ENCODE results near the gene EOMES.
"Not testable (repeated sequence)": the region's sequence is repeated elsewhere in the genome, so short reads cannot be mapped to it uniquely, and the experiment has no call there.

Gene EOMES

GRCh38 chr3:27721717-27722564 is at the start of gene EOMES:
Gene EOMES, minus strand, starts transcription at chr3:27722323. Its CDS starts 29 bp downstream, at chr3:27722294.
- DNase-seq: peak; percentile 67

GRCh38 chr3:27770384-27770783 is 48.3 kb upstream of the EOMES start:
- DNase-seq: not testable (repeated sequence)

GRCh38 chr3:27767000-27767399 is 44.9 kb upstream of the EOMES start:
- no peak for DNase-seq

GRCh38 chr3:27758083-27758482 is 36.0 kb upstream of the EOMES start:
- no peak for DNase-seq

GRCh38 chr3:27756877-27757276 is 34.8 kb upstream of the EOMES start:
- DNase-seq: no peak

GRCh38 chr3:27752926-27753325 is 30.8 kb upstream of the EOMES start:
- DNase-seq: no peak

GRCh38 chr3:27749643-27750042 is 27.5 kb upstream of the EOMES start:
- no peak for DNase-seq

GRCh38 chr3:27746838-27747237 is 24.7 kb upstream of the EOMES start:
- DNase-seq: no peak

- DNase-seq: no peak
Observed at GRCh38 chr3:27740854-27741253, 18.7 kb upstream of the EOMES start.

GRCh38 chr3:27737091-27737490 is 15.0 kb upstream of the EOMES start:
- no peak for DNase-seq

GRCh38 chr3:27730774-27731659 is 8.9 kb upstream of the EOMES start:
- DNase-seq: no peak

- DNase-seq: no peak
Observed at GRCh38 chr3:27729748-27730611, 7.9 kb upstream of the EOMES start.

GRCh38 chr3:27729325-27729724 is 7.2 kb upstream of the EOMES start:
- no peak for DNase-seq

GRCh38 chr3:27728195-27729087 is 6.3 kb upstream of the EOMES start:
- no peak for DNase-seq

- DNase-seq: no peak
Observed at GRCh38 chr3:27726240-27726639, 4.1 kb upstream of the EOMES start.

GRCh38 chr3:27724459-27725197 is 2.5 kb upstream of the EOMES start:
- DNase-seq: no peak

GRCh38 chr3:27723815-27724458 is 1.8 kb upstream of the EOMES start:
- no peak for DNase-seq

GRCh38 chr3:27723456-27723814 is 1.3 kb upstream of the EOMES start:
- DNase-seq: no peak

- DNase-seq: no peak
Observed at GRCh38 chr3:27723001-27723445, 900 bp upstream of the EOMES start.

GRCh38 chr3:27720899-27721716 is 1.0 kb downstream of the EOMES start:
- peak; percentile 26 for DNase-seq

All from NCI-H1105 (cell line).